ENCODE results near the gene PRPF18.
"Not testable (repeated sequence)": the region's sequence is repeated elsewhere in the genome, so short reads cannot be mapped to it uniquely, and the experiment has no call there.

Gene PRPF18

GRCh38 chr10:13586676-13587355 lies at the start of gene PRPF18:
Gene PRPF18 (plus strand): TSS chr10:13586965. CDS start chr10:13587087, 122 bp downstream.
- peak; percentile 24 for FAIRE-seq

GRCh38 chr10:13537985-13538384 lies 48.8 kb upstream of the PRPF18 start:
- not testable (repeated sequence) for FAIRE-seq

GRCh38 chr10:13542533-13542932 lies 44.2 kb upstream of the PRPF18 start:
- no peak for FAIRE-seq

GRCh38 chr10:13550802-13551201 lies 36.0 kb upstream of the PRPF18 start:
- FAIRE-seq: no peak

GRCh38 chr10:13555884-13556510 lies 30.8 kb upstream of the PRPF18 start:
- FAIRE-seq: no peak

- no peak for FAIRE-seq
These were observed 27.6 kb upstream of the PRPF18 start for GRCh38 chr10:13559124-13559700.

- FAIRE-seq: no peak
These were observed 26.2 kb upstream of the PRPF18 start for GRCh38 chr10:13560597-13560996.

- no peak for FAIRE-seq
These were observed 23.0 kb upstream of the PRPF18 start for GRCh38 chr10:13563481-13564445.

- no peak for FAIRE-seq
These were observed 22.2 kb upstream of the PRPF18 start for GRCh38 chr10:13564576-13564975.

- no peak for FAIRE-seq
These were observed 19.7 kb upstream of the PRPF18 start for GRCh38 chr10:13567030-13567429.

GRCh38 chr10:13571541-13571940 lies 15.2 kb upstream of the PRPF18 start:
- FAIRE-seq: no peak

GRCh38 chr10:13573960-13574359 lies 12.8 kb upstream of the PRPF18 start:
- no peak for FAIRE-seq

GRCh38 chr10:13585195-13585751 lies 1.5 kb upstream of the PRPF18 start:
- no peak for FAIRE-seq

GRCh38 chr10:13585943-13586342 lies 822 bp upstream of the PRPF18 start:
- FAIRE-seq: no peak

GRCh38 chr10:13587391-13587790 lies 626 bp downstream of the PRPF18 start:
- no peak for FAIRE-seq

- FAIRE-seq: no peak
These were observed 2.6 kb downstream of the PRPF18 start for GRCh38 chr10:13589316-13589715.

GRCh38 chr10:13590886-13591285 lies 4.1 kb downstream of the PRPF18 start:
- no peak for FAIRE-seq

GRCh38 chr10:13592306-13592705 lies 5.5 kb downstream of the PRPF18 start:
- FAIRE-seq: no peak

GRCh38 chr10:13593535-13593934 lies 6.8 kb downstream of the PRPF18 start:
- no peak for FAIRE-seq

GRCh38 chr10:13594641-13595040 lies 7.9 kb downstream of the PRPF18 start:
- FAIRE-seq: no peak

- no peak for FAIRE-seq
These were observed 11.1 kb downstream of the PRPF18 start for GRCh38 chr10:13597909-13598308.

- FAIRE-seq: no peak
These were observed 17.7 kb downstream of the PRPF18 start for GRCh38 chr10:13604357-13605040.

Measured in islet of Langerhans (tissue), 1 donor.